Measurements from ENCODE around the gene HHATL. TPM values are rescaled to one million over a fixed set of nuclear protein-coding genes. Genes with fewer than 3 reads are reported as not detected.
A peak's percentile ranks its signal among the peaks of the same experiment; 100 is the strongest.

The HHATL gene
- total RNA-seq, 1 donor from 2014 or later, result not detected

- FAIRE-seq (no peak), DNase-seq (ENCODE audit: low spot score in 2 of 2) (peak in 1 of 2 donors; percentile 8)
These were observed 2.0 kb downstream of the HHATL start for GRCh38 chr3:42700366-42701288.

- FAIRE-seq (no peak), DNase-seq (ENCODE audit: low spot score in 2 of 2) (peak in 1 of 2 donors; percentile 5)
These were observed 3.1 kb downstream of the HHATL start for GRCh38 chr3:42699511-42699971.

GRCh38 chr3:42698911-42699230 is 3.7 kb downstream of the HHATL start:
- no peak for DNase-seq (ENCODE audit: low spot score in 2 of 2)

GRCh38 chr3:42698216-42698910 is 4.2 kb downstream of the HHATL start:
- no peak for FAIRE-seq

More at GRCh38 chr3:42698911-42699230, 3.7 kb downstream of the HHATL start:
- FAIRE-seq, result no peak

GRCh38 chr3:42697289-42698051 is 5.1 kb downstream of the HHATL start:
- no peak for FAIRE-seq
- DNase-seq (ENCODE audit: low spot score in 2 of 2), result no peak

More at GRCh38 chr3:42698216-42698910, 4.2 kb downstream of the HHATL start:
- no peak for DNase-seq (ENCODE audit: low spot score in 2 of 2)

GRCh38 chr3:42696356-42697288 is 6.0 kb downstream of the HHATL start:
- DNase-seq (ENCODE audit: low spot score in 2 of 2) (no peak), FAIRE-seq (no peak)

GRCh38 chr3:42694366-42694765 is 8.2 kb downstream of the HHATL start:
- FAIRE-seq (no peak), DNase-seq (ENCODE audit: low spot score in 2 of 2) (no peak)

GRCh38 chr3:42693530-42693930 is 9.1 kb downstream of the HHATL start:
- no peak for DNase-seq (ENCODE audit: low spot score in 2 of 2)
- FAIRE-seq, result no peak

GRCh38 chr3:42692667-42693529 is 9.7 kb downstream of the HHATL start:
- DNase-seq (ENCODE audit: low spot score in 2 of 2) (no peak), FAIRE-seq (no peak)

GRCh38 chr3:42691816-42692666 is 10.6 kb downstream of the HHATL start:
- DNase-seq (ENCODE audit: low spot score in 2 of 2) (no peak), FAIRE-seq (no peak)

GRCh38 chr3:42690766-42691680 is 11.6 kb downstream of the HHATL start:
- FAIRE-seq (no peak), DNase-seq (ENCODE audit: low spot score in 2 of 2) (no peak)

- FAIRE-seq (no peak), DNase-seq (ENCODE audit: low spot score in 2 of 2) (no peak)
These were observed 12.4 kb downstream of the HHATL start for GRCh38 chr3:42690191-42690590.

GRCh38 chr3:42689421-42690014 is 13.1 kb downstream of the HHATL start:
- FAIRE-seq (no peak), DNase-seq (ENCODE audit: low spot score in 2 of 2) (no peak)

- no peak for DNase-seq (ENCODE audit: low spot score in 2 of 2)
- no peak for FAIRE-seq
These were observed 13.8 kb downstream of the HHATL start for GRCh38 chr3:42688487-42689420.

- DNase-seq (ENCODE audit: low spot score in 2 of 2) (no peak), FAIRE-seq (no peak)
These were observed 14.6 kb downstream of the HHATL start for GRCh38 chr3:42688016-42688415.

Measured in frontal cortex (tissue), 4 donors.